ENCODE results near the gene ABLIM3. TPM values are rescaled to one million over a fixed set of nuclear protein-coding genes. Genes with fewer than 3 reads are reported as not detected.

The ABLIM3 gene
- total and polyA plus RNA-seq, 12 donors = 53.6 to 189 (median 103) TPM

DNA sequence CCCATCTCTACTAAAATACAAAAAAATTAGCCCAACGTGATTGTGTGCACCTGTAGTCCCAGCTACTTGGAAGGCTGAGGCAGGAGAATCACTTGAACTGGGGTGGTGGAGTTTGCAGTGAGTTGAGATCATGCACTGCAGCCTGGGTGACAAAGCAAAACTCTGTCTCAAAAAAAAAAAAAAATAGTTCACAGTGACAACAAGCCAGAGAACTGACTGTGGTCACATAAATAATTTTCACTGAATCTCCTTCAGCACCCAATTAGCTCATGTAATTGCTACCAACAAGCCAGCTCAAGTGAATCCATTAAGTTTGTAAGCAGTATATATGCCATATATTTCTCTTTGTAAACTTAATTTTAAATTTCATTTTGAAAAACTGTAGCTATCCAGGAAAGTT, 115.8 kb downstream of the ABLIM3 start:
- 77 to 88% methylated on average over 1 of the region's 1 CpG for WGBS, 2 donors
- ATAC-seq (no peak), DNase-seq (no peak)
- Histone ChIP-seq H3K4me1 (no peaks in the 10 kb centered on the region), H3K27ac (no peak overlapping the region), H3K4me3 (no peak overlapping the region), H3K36me3 (peaks cover 0 to 71% (median 19%) of the 10 kb centered on the region in 9 donors), H3K27me3 (no peaks in the 10 kb centered on the region), H3K9me3 (no peaks in the 10 kb centered on the region)
- TF ChIP-seq, protein P1, sequence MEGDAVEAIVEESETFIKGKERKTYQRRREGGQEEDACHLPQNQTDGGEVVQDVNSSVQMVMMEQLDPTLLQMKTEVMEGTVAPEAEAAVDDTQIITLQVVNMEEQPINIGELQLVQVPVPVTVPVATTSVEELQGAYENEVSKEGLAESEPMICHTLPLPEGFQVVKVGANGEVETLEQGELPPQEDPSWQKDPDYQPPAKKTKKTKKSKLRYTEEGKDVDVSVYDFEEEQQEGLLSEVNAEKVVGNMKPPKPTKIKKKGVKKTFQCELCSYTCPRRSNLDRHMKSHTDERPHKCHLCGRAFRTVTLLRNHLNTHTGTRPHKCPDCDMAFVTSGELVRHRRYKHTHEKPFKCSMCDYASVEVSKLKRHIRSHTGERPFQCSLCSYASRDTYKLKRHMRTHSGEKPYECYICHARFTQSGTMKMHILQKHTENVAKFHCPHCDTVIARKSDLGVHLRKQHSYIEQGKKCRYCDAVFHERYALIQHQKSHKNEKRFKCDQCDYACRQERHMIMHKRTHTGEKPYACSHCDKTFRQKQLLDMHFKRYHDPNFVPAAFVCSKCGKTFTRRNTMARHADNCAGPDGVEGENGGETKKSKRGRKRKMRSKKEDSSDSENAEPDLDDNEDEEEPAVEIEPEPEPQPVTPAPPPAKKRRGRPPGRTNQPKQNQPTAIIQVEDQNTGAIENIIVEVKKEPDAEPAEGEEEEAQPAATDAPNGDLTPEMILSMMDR (IDR thresholded peaks at IDR 0.05) = no peak
- intact Hi-C loops (cut with DNase I) = no loop called here

DNA sequence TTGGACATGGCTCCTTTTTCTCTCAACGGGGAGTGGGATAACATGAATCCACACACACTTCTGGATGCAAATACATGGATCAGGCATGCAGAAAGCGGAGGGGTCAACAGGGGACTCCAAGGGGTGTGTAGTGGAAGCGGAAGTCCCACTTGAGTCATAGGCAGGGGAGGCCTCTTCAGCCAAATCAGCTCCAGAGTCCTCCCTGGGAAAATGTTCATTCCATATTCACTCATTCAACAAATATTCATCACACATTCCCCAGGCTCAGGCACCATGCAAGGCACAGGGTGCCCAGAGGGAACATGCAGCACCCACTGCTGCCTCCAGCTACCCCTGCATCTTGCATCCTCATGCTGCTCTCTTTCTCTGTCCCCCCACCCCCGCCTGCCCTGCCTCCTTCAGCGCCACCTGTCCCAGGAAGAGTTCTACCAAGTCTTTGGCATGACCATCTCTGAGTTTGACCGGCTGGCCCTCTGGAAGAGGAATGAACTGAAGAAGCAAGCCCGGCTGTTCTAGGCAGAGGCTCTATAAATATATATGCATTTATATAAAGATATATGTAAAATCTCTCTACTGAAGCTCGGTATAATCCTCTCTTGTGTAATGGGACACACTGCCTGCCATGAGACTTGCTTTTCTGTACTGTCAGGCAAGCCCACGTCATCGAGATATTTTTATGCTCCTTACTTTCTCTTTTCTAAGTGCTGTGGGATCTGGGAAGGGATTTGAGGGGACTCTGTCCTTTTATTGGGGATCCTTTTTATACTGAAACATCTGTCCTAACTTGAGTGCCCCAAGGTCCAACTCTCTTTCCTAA, 116.8 kb downstream of the ABLIM3 start:
- peaks cover 0 to 61% (median 10%) of the 10 kb centered on the region in 9 donors for H3K36me3 ChIP-seq
- no peaks in the 10 kb centered on the region for H3K27me3 ChIP-seq
- TF ChIP-seq, protein P1 (IDR thresholded peaks at IDR 0.05) = no peak
- H3K9me3 ChIP-seq = no peaks in the 10 kb centered on the region
- H3K27ac ChIP-seq = no peak overlapping the region
- ATAC-seq (peak in 1 of 8 donors; percentile 19), DNase-seq (no peak)
- H3K4me1 ChIP-seq = no peaks in the 10 kb centered on the region
- H3K4me3 ChIP-seq = no peak overlapping the region
- whole genome bisulfite sequencing, 2 donors = 83 to 86% methylated on average over 10 of the region's 10 CpGs
- intact Hi-C loops (cut with DNase I) = no loop called here

DNA sequence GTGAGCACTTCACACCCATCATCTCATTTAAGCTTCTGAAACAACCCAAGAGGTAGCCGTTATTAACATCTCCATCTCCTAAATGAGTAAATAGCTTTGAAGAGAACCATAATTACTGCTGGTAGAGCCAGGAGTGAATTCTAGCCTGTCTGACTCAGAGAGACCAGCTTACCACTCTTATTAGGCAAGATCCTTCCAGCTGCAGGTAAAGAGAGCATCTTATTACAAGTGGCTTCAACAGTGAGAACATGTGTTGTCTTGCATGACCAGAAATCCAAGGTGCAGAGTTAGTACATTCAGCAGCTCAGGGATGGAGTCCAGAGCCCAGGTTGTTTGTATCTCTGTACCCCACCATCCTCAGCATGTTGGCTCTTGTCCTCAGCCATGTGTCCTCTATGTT, 119.5 kb downstream of the ABLIM3 start:
- peaks cover 0 to 34% (median 9%) of the 10 kb centered on the region in 9 donors for H3K36me3 ChIP-seq
- TF ChIP-seq, protein P1 (IDR thresholded peaks at IDR 0.05) = no peak
- DNase-seq (no peak), ATAC-seq (no peak)
- H3K27me3 ChIP-seq = no peaks in the 10 kb centered on the region
- no peaks in the 10 kb centered on the region for H3K9me3 ChIP-seq
- H3K4me1 ChIP-seq = peaks cover 0 to 5% (median 0%) of the 10 kb centered on the region in 9 donors
- no peak overlapping the region for H3K27ac ChIP-seq
- no peak overlapping the region for H3K4me3 ChIP-seq
- WGBS, 2 donors = 79 to 90% methylated on average over 1 of the region's 1 CpG
- intact Hi-C loops (cut with DNase I) = loop anchor here in 4 of 10 donors (10.0 kb wide), 2 partner anchors 104 to 174 kb away; no protein-coding TSS in a partner anchor

DNA sequence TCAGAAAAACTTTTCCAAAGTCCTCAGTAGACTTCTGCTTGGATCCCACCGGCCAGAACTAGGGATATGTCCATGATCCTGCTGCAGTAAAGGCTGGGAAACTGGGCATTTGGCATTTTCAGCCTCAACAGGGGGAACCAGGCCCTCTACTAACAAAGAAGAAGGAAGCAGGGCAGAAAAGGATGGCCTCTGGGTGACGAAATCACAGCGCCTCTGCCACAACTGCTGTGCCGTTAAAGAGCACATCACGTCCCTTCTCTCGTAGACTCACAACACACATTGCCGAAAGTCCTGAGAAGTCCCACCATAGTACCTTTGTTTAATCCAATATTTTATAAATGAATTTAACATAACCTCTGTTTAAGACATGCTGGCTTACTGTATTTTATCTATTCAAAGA, 120.0 kb downstream of the ABLIM3 start:
- intact Hi-C loops (cut with DNase I) = loop anchor here in 4 of 10 donors (10.0 kb wide), 2 partner anchors 104 to 174 kb away; no protein-coding TSS in a partner anchor
- DNase-seq = no peak
- TF ChIP-seq, protein P1 (IDR thresholded peaks at IDR 0.05) = no peak
- Histone ChIP-seq H3K36me3 (peaks cover 0 to 30% (median 9%) of the 10 kb centered on the region in 9 donors), H3K27me3 (no peaks in the 10 kb centered on the region), H3K4me3 (no peak overlapping the region), H3K27ac (no peak overlapping the region), H3K9me3 (no peaks in the 10 kb centered on the region), H3K4me1 (peaks cover 0 to 10% (median 0%) of the 10 kb centered on the region in 9 donors)
- 84 to 88% methylated on average over 7 of the region's 7 CpGs for WGBS, 2 donors
- ATAC-seq = no peak
